ENCODE measurements around the gene IL17B.

The IL17B gene

DNA sequence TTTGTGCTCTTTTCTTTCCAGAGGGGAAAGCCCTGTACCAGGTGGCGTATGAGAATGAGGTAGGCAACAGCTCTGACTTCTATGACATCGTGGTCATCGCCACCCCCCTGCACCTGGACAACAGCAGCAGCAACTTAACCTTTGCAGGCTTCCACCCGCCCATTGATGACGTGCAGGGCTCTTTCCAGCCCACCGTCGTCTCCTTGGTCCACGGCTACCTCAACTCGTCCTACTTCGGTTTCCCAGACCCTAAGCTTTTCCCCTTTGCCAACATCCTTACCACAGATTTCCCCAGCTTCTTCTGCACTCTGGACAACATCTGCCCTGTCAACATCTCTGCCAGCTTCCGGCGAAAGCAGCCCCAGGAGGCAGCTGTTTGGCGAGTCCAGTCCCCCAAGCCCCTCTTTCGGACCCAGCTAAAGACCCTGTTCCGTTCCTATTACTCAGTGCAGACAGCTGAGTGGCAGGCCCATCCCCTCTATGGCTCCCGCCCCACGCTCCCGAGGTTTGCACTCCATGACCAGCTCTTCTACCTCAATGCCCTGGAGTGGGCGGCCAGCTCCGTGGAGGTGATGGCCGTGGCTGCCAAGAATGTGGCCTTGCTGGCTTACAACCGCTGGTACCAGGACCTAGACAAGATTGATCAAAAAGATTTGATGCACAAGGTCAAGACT is 11.0 kb downstream of the IL17B start:
- TF ChIP-seq, protein P1, sequence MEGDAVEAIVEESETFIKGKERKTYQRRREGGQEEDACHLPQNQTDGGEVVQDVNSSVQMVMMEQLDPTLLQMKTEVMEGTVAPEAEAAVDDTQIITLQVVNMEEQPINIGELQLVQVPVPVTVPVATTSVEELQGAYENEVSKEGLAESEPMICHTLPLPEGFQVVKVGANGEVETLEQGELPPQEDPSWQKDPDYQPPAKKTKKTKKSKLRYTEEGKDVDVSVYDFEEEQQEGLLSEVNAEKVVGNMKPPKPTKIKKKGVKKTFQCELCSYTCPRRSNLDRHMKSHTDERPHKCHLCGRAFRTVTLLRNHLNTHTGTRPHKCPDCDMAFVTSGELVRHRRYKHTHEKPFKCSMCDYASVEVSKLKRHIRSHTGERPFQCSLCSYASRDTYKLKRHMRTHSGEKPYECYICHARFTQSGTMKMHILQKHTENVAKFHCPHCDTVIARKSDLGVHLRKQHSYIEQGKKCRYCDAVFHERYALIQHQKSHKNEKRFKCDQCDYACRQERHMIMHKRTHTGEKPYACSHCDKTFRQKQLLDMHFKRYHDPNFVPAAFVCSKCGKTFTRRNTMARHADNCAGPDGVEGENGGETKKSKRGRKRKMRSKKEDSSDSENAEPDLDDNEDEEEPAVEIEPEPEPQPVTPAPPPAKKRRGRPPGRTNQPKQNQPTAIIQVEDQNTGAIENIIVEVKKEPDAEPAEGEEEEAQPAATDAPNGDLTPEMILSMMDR (IDR thresholded peaks at IDR 0.05; ENCODE audit: low read depth, low read length, missing control alignments) = no peak
- no peak overlapping the region for H3K4me3 ChIP-seq (ENCODE audit: low read depth, low read length)
- DNase-seq (ENCODE audit: low read depth) = no peak

DNA sequence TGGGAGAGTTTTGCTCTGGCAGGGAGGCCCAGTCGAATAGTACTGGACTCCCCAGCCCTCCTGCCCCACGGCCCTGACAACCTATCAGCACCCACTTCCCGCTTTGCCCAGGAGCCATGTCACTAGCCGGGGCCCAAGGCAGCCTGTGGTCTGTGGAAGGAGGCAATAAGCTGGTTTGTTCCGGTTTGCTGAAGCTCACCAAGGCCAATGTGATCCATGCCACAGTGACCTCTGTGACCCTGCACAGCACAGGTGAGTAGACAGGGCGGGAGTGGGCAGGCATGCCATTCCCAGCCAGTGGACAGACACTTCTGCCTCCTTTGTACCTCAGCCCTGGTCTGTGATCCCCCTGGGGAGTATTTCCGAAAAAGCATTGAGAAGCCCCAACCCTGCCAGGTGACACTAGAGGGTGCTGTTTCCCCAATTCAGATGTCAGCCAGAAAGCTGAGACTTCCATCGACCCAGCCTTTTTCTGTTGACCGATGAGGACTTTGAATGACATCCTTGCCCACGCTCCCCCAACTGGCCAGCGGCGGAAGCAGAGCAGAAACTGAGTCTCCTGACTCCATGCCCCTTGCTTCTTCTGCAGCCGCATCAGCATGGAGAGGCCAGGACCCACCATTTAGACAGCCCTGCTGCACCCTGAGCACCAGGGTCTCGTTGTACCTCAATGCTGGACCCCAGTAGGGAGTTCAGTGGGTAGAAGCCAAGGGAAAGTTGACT is 11.7 kb downstream of the IL17B start:
- DNase-seq (ENCODE audit: low read depth) = no peak
- TF ChIP-seq, protein P1 (IDR thresholded peaks at IDR 0.05; ENCODE audit: low read depth, low read length, missing control alignments) = peak; percentile 87
- H3K4me3 ChIP-seq (ENCODE audit: low read depth, low read length) = no peak overlapping the region

DNA sequence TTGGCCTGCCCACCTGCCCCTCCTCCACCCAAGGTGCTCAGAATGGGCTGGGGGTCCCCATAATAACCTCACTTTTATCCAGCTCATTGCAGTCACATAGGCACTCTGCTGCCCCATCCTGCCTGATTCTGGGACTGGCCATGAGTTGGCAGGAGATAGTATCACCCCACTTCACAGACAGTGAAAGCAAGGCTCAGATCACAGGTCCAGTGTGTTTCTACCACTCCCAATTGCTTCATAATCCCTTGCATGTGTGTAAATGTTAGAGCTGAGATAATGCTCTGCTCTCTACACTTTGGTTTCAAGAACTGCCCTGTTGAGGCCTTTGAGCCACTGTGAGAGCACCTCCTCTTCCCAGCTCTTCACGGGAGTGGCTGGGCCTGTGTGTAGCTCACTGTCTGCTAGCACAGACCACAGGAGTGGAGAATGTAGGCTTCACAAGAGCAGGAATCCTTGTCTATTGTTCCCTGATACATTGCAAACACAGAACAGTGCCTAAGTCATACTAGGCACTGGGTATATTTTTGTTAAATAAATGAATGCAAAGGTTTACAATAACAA is 12.8 kb downstream of the IL17B start:
- H3K4me3 ChIP-seq (ENCODE audit: low read depth, low read length) = no peak overlapping the region
- no peak for DNase-seq (ENCODE audit: low read depth)
- TF ChIP-seq, protein P1 (IDR thresholded peaks at IDR 0.05; ENCODE audit: low read depth, low read length, missing control alignments) = no peak

DNA sequence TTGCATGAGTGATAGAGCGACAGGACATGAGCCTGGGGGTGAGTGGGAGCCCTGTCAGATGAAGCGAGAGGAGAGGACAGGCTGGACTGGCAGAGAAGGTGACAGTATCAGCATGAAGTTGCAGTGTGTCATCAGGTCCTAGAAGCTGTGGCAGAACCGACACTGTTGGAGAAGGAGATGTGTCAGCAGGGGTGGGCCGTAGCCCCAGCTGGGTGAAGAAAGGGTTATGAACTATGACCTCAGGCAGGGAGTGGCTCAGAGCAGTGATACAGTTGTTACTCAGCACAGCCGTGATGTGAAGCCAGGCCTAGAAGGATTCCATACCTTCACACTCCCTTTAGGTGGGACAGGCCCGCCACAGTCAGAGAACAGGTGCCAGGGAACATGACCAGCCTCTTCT is 13.7 kb downstream of the IL17B start:
- no peak for DNase-seq (ENCODE audit: low read depth)
- TF ChIP-seq, protein P1 (IDR thresholded peaks at IDR 0.05; ENCODE audit: low read depth, low read length, missing control alignments) = no peak
- H3K4me3 ChIP-seq (ENCODE audit: low read depth, low read length) = no peak overlapping the region

DNA sequence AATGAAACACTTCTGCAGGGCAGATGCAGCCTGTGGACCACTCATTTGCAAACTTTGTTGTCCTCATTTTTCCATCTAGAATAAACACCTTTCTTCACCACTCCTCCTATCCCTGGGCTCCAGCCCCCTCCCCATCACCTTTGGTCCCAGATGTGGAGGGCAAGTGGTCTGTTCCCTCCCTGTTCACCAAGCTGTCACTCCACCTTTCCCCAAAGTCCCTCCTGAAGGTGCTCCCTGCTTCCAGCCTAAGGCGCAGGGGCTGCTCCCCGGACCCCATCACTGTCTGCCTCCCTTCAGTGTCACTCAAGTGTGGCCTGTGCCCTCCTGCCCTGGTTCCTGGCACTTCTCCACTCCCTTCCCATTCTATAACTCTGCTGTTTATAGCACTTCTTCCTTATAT is 14.4 kb downstream of the IL17B start:
- H3K4me3 ChIP-seq (ENCODE audit: low read depth, low read length) = no peak overlapping the region
- DNase-seq (ENCODE audit: low read depth) = no peak
- TF ChIP-seq, protein P1 (IDR thresholded peaks at IDR 0.05; ENCODE audit: low read depth, low read length, missing control alignments) = no peak

DNA sequence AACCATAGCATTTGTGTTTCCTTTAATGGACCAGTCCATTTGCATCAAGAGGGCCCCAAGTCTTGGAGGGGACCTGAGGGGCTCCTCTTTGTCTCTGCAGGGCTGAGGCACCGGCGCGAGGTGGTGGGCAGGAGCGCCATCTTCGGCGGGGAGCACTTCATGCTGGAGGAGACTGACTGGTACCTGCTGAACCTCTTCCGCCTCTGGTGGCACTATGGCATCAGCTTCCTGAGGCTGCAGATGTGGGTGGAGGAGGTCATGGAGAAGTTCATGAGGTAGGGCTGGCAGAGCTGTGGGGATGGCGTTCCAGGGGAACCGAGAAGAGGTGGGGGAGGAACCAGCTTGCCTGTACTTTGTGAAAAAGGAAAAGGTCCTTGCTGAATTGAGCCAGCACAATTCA is 15.2 kb downstream of the IL17B start:
- no peak overlapping the region for H3K4me3 ChIP-seq (ENCODE audit: low read depth, low read length)
- DNase-seq (ENCODE audit: low read depth) = no peak
- TF ChIP-seq, protein P1 (IDR thresholded peaks at IDR 0.05; ENCODE audit: low read depth, low read length, missing control alignments) = no peak

Data from GM12864 (cell line).